Tibial artery (tissue), 4 donors: Measurements from ENCODE around the gene POLR2J.

Source experiments
- DNase-seq, 2 donors: peaks; one replicate each; pipeline ENCODE4 v3.0.0-alpha.2; 2019
- H3K27ac ChIP-seq, 2 donors: fragments of 200-600 bp; sonication (generic) in 1 of 2; 1 replicate in 1 of 2; 2 replicates in 1 of 2; pipeline ENCODE4 v1.5.1; 2018 to 2019; ENCODE audit warnings: mild to moderate bottlenecking in 1 of 2
- H3K27me3 ChIP-seq, 2 donors: fragments of 200-600 bp; sonication (generic) in 1 of 2; one replicate each; pipeline versions ENCODE4 v1.5.1 to v1.6.0; 2016 to 2019
- H3K36me3 ChIP-seq, 3 donors: fragments of 200-600 bp; sonication (generic) in 2 of 3; one replicate each; pipeline ENCODE4 v1.5.1; 2016 to 2019; ENCODE audit warnings: mild to moderate bottlenecking in 2 of 3
- H3K4me1 ChIP-seq, 4 donors: fragments of 200-600 bp; sonication (generic) in 2 of 4; 1 replicate in 3 of 4; 2 replicates in 1 of 4; pipeline ENCODE4 v1.5.1; 2016 to 2019
- H3K4me3 ChIP-seq, 2 donors: fragments of 200-600 bp; sonication (generic) in 1 of 2; 1 replicate in 1 of 2; 2 replicates in 1 of 2; pipeline ENCODE4 v1.5.1; 2018 to 2019; ENCODE audit warnings: mild to moderate bottlenecking in 2 of 2
- H3K9me3 ChIP-seq, 3 donors: fragments of 200-600 bp; sonication (generic) in 1 of 3; one replicate each; pipeline ENCODE4 v1.5.1; 2016 to 2019
- CTCF ChIP-seq, 2 experiments: fragments of 200-600 bp in 1 of 2; fragments of 450-650 bp in 1 of 2; IDR thresholded peaks; one replicate each; pipeline ENCODE4 v1.5.1; 2017 to 2019; ENCODE audit warnings: antibody characterized with exemption in 2 of 2, mild to moderate bottlenecking in 1 of 2, moderate library complexity in 1 of 2
- intact Hi-C: fragments of 100-400 bp; cut with DNase I; formaldehyde crosslinking; loops from one replicate; pipeline ENCODE4 v1.15.0; 2023; ENCODE audit warnings: low total_unique reads

The POLR2J gene

GRCh38 chr7:102429141-102429899, 49.4 kb downstream of the POLR2J start:
- no peak overlapping the region for H3K27ac ChIP-seq
- TF ChIP-seq CTCF (IDR thresholded peaks at IDR 0.05) = no peak
- intact Hi-C loops = no loop called here
- no peak for DNase-seq
- no peak overlapping the region for H3K4me3 ChIP-seq
- H3K9me3 ChIP-seq = no peaks in the 10 kb centered on the region
- H3K27me3 ChIP-seq = no peaks in the 10 kb centered on the region
- H3K4me1 ChIP-seq = peaks cover 0 to 21% (median 13%) of the 10 kb centered on the region in 4 donors
- H3K36me3 ChIP-seq = peaks cover 20 to 37% (median 29%) of the 10 kb centered on the region in 3 donors

GRCh38 chr7:102427019-102427405, 51.7 kb downstream of the POLR2J start:
- H3K27ac ChIP-seq = no peak overlapping the region
- no peak for TF ChIP-seq CTCF (IDR thresholded peaks at IDR 0.05)
- intact Hi-C loops = no loop called here
- no peaks in the 10 kb centered on the region for H3K27me3 ChIP-seq
- no peak for DNase-seq
- peaks cover 0 to 3% (median 1%) of the 10 kb centered on the region in 4 donors for H3K4me1 ChIP-seq
- H3K36me3 ChIP-seq = peaks cover 20 to 55% (median 35%) of the 10 kb centered on the region in 3 donors
- H3K4me3 ChIP-seq = no peak overlapping the region
- H3K9me3 ChIP-seq = no peaks in the 10 kb centered on the region

GRCh38 chr7:102426268-102427018, 52.3 kb downstream of the POLR2J start:
- no peak for DNase-seq
- intact Hi-C loops = no loop called here
- Histone ChIP-seq H3K27ac (no peak overlapping the region), H3K36me3 (peaks cover 25 to 61% (median 37%) of the 10 kb centered on the region in 3 donors), H3K27me3 (no peaks in the 10 kb centered on the region), H3K4me3 (no peak overlapping the region), H3K4me1 (peaks cover 0 to 2% (median 0%) of the 10 kb centered on the region in 4 donors), H3K9me3 (no peaks in the 10 kb centered on the region)
- TF ChIP-seq CTCF (IDR thresholded peaks at IDR 0.05) = no peak

- Histone ChIP-seq H3K36me3 (peaks cover 32 to 68% (median 42%) of the 10 kb centered on the region in 3 donors), H3K4me3 (no peak overlapping the region), H3K27me3 (no peaks in the 10 kb centered on the region), H3K9me3 (no peaks in the 10 kb centered on the region), H3K27ac (no peak overlapping the region), H3K4me1 (no peaks in the 10 kb centered on the region)
- peak in 1 of 2 donors; percentile 75 for DNase-seq
- no peak for TF ChIP-seq CTCF (IDR thresholded peaks at IDR 0.05)
- intact Hi-C loops = no loop called here
Measured at GRCh38 chr7:102425639-102426267, 53.0 kb downstream of the POLR2J start.

GRCh38 chr7:102424787-102425218, 53.9 kb downstream of the POLR2J start:
- no peaks in the 10 kb centered on the region for H3K4me1 ChIP-seq
- no peak overlapping the region for H3K27ac ChIP-seq
- peaks cover 32 to 77% (median 44%) of the 10 kb centered on the region in 3 donors for H3K36me3 ChIP-seq
- no peaks in the 10 kb centered on the region for H3K27me3 ChIP-seq
- no peaks in the 10 kb centered on the region for H3K9me3 ChIP-seq
- H3K4me3 ChIP-seq = no peak overlapping the region
- intact Hi-C loops = no loop called here
- no peak for TF ChIP-seq CTCF (IDR thresholded peaks at IDR 0.05)
- DNase-seq = no peak
